Stimulated activated naive CD8-positive, alpha-beta T cell treated with anti-CD3 and anti-CD28 coated beads, Interleukin-15, Interleukin-2, amounts not matched to agents 100 U/mL and 50 U/mL, for 24 hours (primary cell): ENCODE results near the gene FRMD4B.

Experiments used
- ATAC-seq: fragments of 150-1000 bp; cut with Tn5 transposase; one replicate; pipeline ENCODE4 v1.10.0; 2021
- DNase-seq: peaks from one replicate; pipeline ENCODE4 v3.0.0; 2021

The FRMD4B gene

GRCh38 chr3:69405067-69405466, 19.2 kb upstream of the FRMD4B start:
- ATAC-seq = no peak
- DNase-seq = no peak

GRCh38 chr3:69403454-69403853, 17.6 kb upstream of the FRMD4B start:
- DNase-seq (no peak), ATAC-seq (no peak)

GRCh38 chr3:69400683-69401082, 14.8 kb upstream of the FRMD4B start:
- DNase-seq (no peak), ATAC-seq (no peak)

GRCh38 chr3:69392850-69393249, 7.0 kb upstream of the FRMD4B start:
- DNase-seq = no peak
- ATAC-seq = no peak

- DNase-seq (no peak), ATAC-seq (no peak)
Observed at GRCh38 chr3:69392415-69392814, 6.5 kb upstream of the FRMD4B start.

- no peak for DNase-seq
- ATAC-seq = no peak
Observed at GRCh38 chr3:69391554-69391953, 5.7 kb upstream of the FRMD4B start.

- no peak for DNase-seq
- no peak for ATAC-seq
Observed at GRCh38 chr3:69390771-69391170, 4.9 kb upstream of the FRMD4B start.

GRCh38 chr3:69389520-69390248, 3.8 kb upstream of the FRMD4B start:
- DNase-seq (no peak), ATAC-seq (no peak)

GRCh38 chr3:69388241-69388640, 2.4 kb upstream of the FRMD4B start:
- ATAC-seq (no peak), DNase-seq (no peak)

GRCh38 chr3:69386556-69387385, 883 bp upstream of the FRMD4B start:
- ATAC-seq (no peak), DNase-seq (no peak)

- ATAC-seq = no peak
Observed at GRCh38 chr3:69385123-69385722, 665 bp downstream of the FRMD4B start.

GRCh38 chr3:69384326-69384725, 1.6 kb downstream of the FRMD4B start:
- ATAC-seq (no peak), DNase-seq (no peak)

More at GRCh38 chr3:69385123-69385722, 665 bp downstream of the FRMD4B start:
- no peak for DNase-seq

GRCh38 chr3:69379661-69380060, 6.2 kb downstream of the FRMD4B start:
- DNase-seq = no peak
- ATAC-seq = no peak

- no peak for DNase-seq
- no peak for ATAC-seq
Observed at GRCh38 chr3:69378112-69378802, 7.6 kb downstream of the FRMD4B start.

- ATAC-seq = no peak
- DNase-seq = no peak
Observed at GRCh38 chr3:69377262-69377661, 8.6 kb downstream of the FRMD4B start.

- DNase-seq (no peak), ATAC-seq (no peak)
Observed at GRCh38 chr3:69376731-69377130, 9.2 kb downstream of the FRMD4B start.

GRCh38 chr3:69371816-69372215, 14.1 kb downstream of the FRMD4B start:
- ATAC-seq (no peak), DNase-seq (no peak)

GRCh38 chr3:69370901-69371301, 15.0 kb downstream of the FRMD4B start:
- no peak for ATAC-seq
- no peak for DNase-seq

- ATAC-seq (no peak), DNase-seq (peak; percentile 18)
Observed at GRCh38 chr3:69370156-69370883, 15.6 kb downstream of the FRMD4B start.

- ATAC-seq (peak; percentile 66), DNase-seq (peak; percentile 10)
Observed at GRCh38 chr3:69368129-69368741, 17.7 kb downstream of the FRMD4B start.

- DNase-seq (no peak), ATAC-seq (no peak)
Observed at GRCh38 chr3:69367586-69367985, 18.3 kb downstream of the FRMD4B start.
